GM20000 (cell line): ENCODE measurements around the gene PRRT1B.

Source experiments
- DNase-seq: peaks from one replicate; pipeline ENCODE4 v3.0.0; 2012; ENCODE audit warnings: low spot score
- CTCF ChIP-seq: IDR thresholded peaks from 2 replicates; pipeline ENCODE4 v1.5.1; 2012; ENCODE audit warnings: mild to moderate bottlenecking, control low read depth; ENCODE audit errors: extremely low read depth, missing control alignments

The PRRT1B gene

DNA sequence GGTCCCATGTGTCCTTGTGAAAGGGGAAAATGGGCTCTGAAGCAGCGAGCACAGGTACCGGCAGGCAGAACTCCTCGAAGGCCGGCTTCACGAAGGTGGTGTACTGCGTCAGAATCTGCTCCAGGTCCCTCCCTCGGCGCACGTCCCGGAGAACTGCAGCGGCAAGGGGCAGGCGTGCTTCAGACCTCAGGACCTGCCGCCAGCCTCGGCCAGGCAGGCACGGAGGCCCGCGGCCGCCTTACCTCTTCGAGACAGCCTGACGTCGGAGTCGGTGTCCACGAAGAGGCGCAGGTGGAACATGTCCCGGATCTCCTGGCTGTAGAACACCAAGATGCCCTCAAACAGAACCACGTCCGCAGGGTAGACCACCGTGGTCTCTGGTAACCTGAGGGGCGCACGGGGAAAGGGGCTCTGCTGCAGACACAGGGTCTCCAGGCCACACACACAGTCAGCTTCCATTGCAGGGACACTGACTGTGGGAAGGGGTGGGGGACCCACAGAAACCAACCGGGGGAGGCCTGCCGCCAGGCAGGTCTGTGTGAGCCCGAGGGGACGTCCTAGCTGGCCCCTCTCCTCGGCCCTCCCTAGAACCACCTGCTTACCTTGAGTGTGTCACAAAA lies 16.3 kb upstream of the PRRT1B start:
- peak; percentile 11 for DNase-seq
- no peak for TF ChIP-seq CTCF

- no peak for TF ChIP-seq CTCF
- DNase-seq = peak; percentile 42
These were observed 15.5 kb upstream of the PRRT1B start for GRCh38 chr9:131529597-131530545.

GRCh38 chr9:131530546-131530919 lies 14.8 kb upstream of the PRRT1B start:
- no peak for TF ChIP-seq CTCF
- peak; percentile 70 for DNase-seq

DNA sequence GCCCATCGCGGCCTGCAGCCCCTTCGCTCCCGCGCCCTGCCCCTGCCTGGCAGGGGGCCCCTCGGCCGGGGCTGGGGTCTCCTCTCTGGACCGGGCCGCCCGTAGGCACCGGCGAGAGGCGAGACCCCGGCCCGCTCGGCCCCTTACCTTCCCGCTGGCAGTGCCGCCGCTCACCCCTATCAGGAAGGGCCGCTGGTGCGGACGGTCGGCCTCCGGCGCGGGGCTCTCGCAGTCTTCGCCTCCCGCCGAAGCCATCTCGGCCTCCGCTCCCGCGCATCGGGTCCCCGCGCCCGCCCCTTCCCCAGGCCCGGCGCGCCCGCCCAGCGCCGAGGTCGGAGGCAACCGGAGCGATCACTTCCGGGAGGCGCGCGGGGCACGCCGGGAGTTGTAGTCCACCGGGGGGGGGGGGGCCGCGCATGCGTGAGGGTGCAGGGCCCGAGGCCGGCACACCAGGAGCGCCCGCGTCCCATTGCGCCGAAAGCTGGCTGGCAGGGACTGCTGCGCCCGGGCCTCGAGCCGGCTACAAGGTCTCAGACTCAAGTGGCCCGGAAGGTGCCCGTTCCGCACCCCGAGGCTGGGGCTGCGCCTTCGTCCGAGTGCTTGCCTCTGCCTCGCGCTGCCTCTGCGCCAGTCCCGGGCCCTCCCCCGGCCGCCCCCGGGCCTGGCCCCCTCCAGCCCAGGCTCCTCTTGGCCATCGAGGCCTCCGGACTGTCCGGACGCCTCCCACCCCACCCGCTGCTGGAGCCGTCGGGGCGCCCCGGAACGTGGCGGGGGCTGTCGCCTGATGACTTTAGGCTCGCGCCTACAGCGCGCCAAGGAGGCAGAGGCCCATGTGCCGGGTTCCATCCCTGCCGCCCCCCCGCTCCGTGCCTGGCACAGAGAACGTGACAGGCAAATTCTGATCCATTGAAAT lies 14.1 kb upstream of the PRRT1B start, which contains the start of gene UCK1:
TSS of gene UCK1 (minus strand) at position 344 of the 913 bp plus-strand sequence. CDS start at position 255, 89 bp downstream.
- TF ChIP-seq CTCF = no peak
- DNase-seq = peak; percentile 100

- no peak for DNase-seq
- TF ChIP-seq CTCF = no peak
These were observed 10.5 kb upstream of the PRRT1B start for GRCh38 chr9:131534721-131535237.

- DNase-seq = no peak
- TF ChIP-seq CTCF = no peak
These were observed 7.4 kb upstream of the PRRT1B start for GRCh38 chr9:131537946-131538345.
